Skeletal muscle satellite cell (primary cell): ENCODE data around the gene POU3F3.

Experiments used
- H3K27me3 ChIP-seq: 2 replicates; pipeline ENCODE4 v1.7.0; 2013; ENCODE audit warnings: low read length; ENCODE audit not compliant: control insufficient read depth, insufficient read depth
- H3K36me3 ChIP-seq: 2 replicates; pipeline ENCODE4 v1.7.0; 2013; ENCODE audit warnings: mild to moderate bottlenecking, control low read depth, low read length; ENCODE audit not compliant: insufficient read depth
- H3K4me1 ChIP-seq: 2 replicates; pipeline ENCODE4 v1.7.0; 2013; ENCODE audit warnings: low read length; ENCODE audit not compliant: control insufficient read depth, insufficient read depth
- H3K4me2 ChIP-seq: 2 replicates; pipeline ENCODE4 v1.7.0; 2013; ENCODE audit warnings: mild to moderate bottlenecking, low read length
- H3K4me3 ChIP-seq: 2 replicates; pipeline ENCODE4 v1.7.0; 2013; ENCODE audit warnings: low read length
- H3K9ac ChIP-seq: 2 replicates; pipeline ENCODE4 v1.7.0; 2013; ENCODE audit warnings: mild to moderate bottlenecking, low read depth, low read length, moderate library complexity
- H3K9me3 ChIP-seq: replicated peaks from 2 replicates; pipeline ENCODE4 v1.7.0; 2013; ENCODE audit warnings: mild to moderate bottlenecking, control low read depth, low read length

POU3F3 gene

DNA sequence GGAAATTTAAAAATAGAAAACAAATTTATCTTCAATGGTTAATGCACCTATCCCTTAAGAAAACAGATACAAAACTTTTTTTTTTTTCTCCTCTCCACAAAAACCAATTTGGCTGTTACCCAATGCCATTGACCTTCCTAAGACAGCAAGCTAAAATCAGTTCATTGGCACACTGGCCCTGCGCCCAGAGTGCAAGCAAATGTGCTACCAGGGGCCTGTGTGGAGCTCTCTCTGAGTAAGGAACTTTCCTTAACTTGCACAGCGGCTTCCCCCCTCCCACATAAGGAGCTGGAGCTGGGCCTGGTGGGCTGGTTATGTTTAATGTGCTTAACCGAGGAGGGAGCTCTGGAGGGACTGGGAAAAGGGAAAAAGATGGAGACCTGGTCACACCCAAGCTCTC lies 17.6 kb upstream of the POU3F3 start:
- Histone ChIP-seq H3K4me3 (no peak overlapping the region), H3K9ac (no peak overlapping the region), H3K36me3 (no peaks in the 10 kb centered on the region), H3K27me3 (peaks cover 13% of the 10 kb centered on the region), H3K4me1 (no peaks in the 10 kb centered on the region), H3K9me3 (no peaks in the 10 kb centered on the region), H3K4me2 (no peak overlapping the region)

DNA sequence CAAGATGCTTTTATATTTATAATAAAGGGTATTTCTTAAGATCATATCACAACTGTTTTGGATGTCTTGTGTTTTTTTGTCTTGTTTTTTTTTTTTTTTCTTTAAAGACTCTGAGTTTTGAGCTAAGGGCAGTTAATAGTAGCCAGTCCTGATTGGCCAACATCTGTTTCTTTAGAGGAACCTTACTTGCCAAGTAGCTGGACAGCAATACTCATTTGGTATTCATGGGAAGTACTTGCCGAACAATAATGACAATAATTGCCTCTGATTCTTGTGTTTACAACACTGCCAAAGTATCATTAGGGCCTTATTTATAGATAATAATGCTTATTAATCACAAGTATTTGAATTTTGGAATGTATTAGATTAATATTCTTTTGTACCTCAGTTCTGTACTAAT lies 17.1 kb upstream of the POU3F3 start:
- Histone ChIP-seq H3K4me3 (no peak overlapping the region), H3K9ac (no peak overlapping the region), H3K4me2 (no peak overlapping the region), H3K27me3 (peaks cover 18% of the 10 kb centered on the region), H3K36me3 (no peaks in the 10 kb centered on the region), H3K4me1 (no peaks in the 10 kb centered on the region), H3K9me3 (no peaks in the 10 kb centered on the region)

DNA sequence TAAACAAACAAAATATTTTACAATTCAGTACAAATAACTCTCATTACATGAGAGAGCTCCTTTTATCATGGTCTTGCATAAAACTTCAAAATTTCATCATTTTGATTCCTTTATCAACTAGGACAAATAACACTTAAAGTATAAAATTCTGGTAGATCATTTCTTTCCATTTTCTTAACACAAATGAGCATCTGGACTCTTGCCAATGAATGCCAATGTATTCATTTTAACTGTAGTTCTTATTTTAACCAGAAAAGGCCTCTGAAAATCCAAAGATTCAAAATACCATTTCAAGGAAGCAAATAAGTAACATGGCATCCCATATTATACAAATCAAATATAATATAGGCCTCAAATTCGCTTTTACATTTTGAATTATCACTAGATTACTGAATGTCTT lies 13.8 kb upstream of the POU3F3 start:
- peaks cover 39% of the 10 kb centered on the region for H3K27me3 ChIP-seq
- no peak overlapping the region for H3K4me2 ChIP-seq
- no peaks in the 10 kb centered on the region for H3K36me3 ChIP-seq
- H3K9me3 ChIP-seq, result no peaks in the 10 kb centered on the region
- H3K4me3 ChIP-seq, result no peak overlapping the region
- H3K9ac ChIP-seq, result no peak overlapping the region
- no peaks in the 10 kb centered on the region for H3K4me1 ChIP-seq

GRCh38 chr2:104840893-104841585 lies 12.9 kb upstream of the POU3F3 start:
- no peaks in the 10 kb centered on the region for H3K36me3 ChIP-seq
- no peak overlapping the region for H3K4me3 ChIP-seq

DNA sequence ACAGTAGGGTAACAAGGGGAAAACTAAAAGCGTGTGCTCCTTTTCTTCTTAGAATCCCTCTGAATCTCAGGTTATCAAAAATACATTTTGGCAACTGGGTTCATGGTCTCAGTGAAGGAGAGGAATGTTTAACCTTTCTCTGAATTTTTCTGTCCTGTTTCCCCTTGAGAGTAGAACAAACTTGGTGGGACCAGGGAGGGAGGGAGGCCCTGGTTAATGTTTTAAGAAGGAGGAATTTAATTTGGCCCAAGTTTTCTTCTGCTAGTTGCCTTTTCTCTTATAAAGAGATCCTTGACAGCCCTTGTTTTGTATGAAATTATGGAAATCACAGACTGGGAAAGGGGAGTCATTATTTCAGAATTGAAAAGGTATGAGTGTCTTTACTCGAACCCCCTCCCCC lies 12.2 kb upstream of the POU3F3 start:
- H3K36me3 ChIP-seq, result no peaks in the 10 kb centered on the region
- peaks cover 55% of the 10 kb centered on the region for H3K27me3 ChIP-seq
- no peak overlapping the region for H3K9ac ChIP-seq
- no peaks in the 10 kb centered on the region for H3K4me1 ChIP-seq
- H3K4me3 ChIP-seq, result no peak overlapping the region
- H3K4me2 ChIP-seq, result no peak overlapping the region
- no peaks in the 10 kb centered on the region for H3K9me3 ChIP-seq

More at GRCh38 chr2:104840893-104841585, 12.9 kb upstream of the POU3F3 start:
- Histone ChIP-seq H3K9me3 (no peaks in the 10 kb centered on the region), H3K9ac (no peak overlapping the region), H3K4me1 (no peaks in the 10 kb centered on the region), H3K27me3 (peaks cover 47% of the 10 kb centered on the region), H3K4me2 (no peak overlapping the region)

DNA sequence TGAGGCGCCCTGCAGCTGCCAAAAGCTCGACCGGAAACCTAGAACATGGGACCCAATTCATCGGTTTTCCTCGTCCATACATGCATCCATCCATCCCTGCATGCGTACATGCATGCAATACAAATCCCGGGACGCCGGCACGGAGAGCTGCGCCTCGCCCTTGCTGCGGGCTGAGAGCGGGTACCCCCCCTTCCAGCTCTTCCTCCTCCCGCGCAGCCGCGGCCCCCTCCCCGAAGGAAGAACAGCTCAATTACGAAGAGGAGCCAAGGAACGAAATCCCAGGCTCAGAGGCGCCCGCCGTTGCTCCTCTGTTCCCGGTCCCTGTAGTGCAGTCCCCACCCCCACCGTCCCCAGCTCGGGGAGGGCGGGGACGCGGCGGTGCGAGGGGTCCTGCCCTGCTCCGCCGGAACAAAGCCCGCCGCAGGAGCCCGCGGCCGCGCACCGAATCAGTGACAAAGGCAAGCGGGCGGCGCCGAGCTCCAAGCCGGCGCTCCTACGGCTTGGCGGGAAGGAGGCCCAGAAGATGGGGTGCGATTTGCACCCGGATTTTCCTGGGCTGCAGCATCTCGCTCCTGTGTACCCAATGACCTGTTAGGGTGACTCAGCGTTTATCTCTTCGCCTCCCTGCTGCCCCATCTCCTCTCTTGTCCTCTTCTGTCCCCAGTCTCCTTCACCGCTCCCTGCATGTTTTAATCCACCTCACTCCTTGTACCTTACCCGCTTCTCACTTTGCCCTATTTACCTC lies 8.9 kb upstream of the POU3F3 start:
- Histone ChIP-seq H3K9me3 (no peaks in the 10 kb centered on the region), H3K4me1 (no peaks in the 10 kb centered on the region), H3K36me3 (no peaks in the 10 kb centered on the region), H3K4me2 (peak overlapping the region; percentile 15), H3K9ac (no peak overlapping the region), H3K27me3 (peaks cover 85% of the 10 kb centered on the region), H3K4me3 (no peak overlapping the region)

- no peak overlapping the region for H3K4me2 ChIP-seq
- H3K4me3 ChIP-seq, result no peak overlapping the region
- peaks cover 91% of the 10 kb centered on the region for H3K27me3 ChIP-seq
- H3K9ac ChIP-seq, result no peak overlapping the region
- no peaks in the 10 kb centered on the region for H3K4me1 ChIP-seq
- no peaks in the 10 kb centered on the region for H3K36me3 ChIP-seq
- no peaks in the 10 kb centered on the region for H3K9me3 ChIP-seq
Observed at GRCh38 chr2:104845552-104845931, 8.4 kb upstream of the POU3F3 start.

- Histone ChIP-seq H3K4me2 (no peak overlapping the region), H3K9me3 (no peaks in the 10 kb centered on the region), H3K4me1 (no peaks in the 10 kb centered on the region), H3K9ac (no peak overlapping the region), H3K27me3 (peaks cover 97% of the 10 kb centered on the region), H3K4me3 (no peak overlapping the region), H3K36me3 (no peaks in the 10 kb centered on the region)
Observed at GRCh38 chr2:104845946-104846785, 7.7 kb upstream of the POU3F3 start.

- Histone ChIP-seq H3K4me2 (no peak overlapping the region), H3K27me3 (peaks cover 98% of the 10 kb centered on the region), H3K4me3 (no peak overlapping the region), H3K9ac (no peak overlapping the region), H3K4me1 (no peaks in the 10 kb centered on the region), H3K36me3 (no peaks in the 10 kb centered on the region), H3K9me3 (no peaks in the 10 kb centered on the region)
Observed at GRCh38 chr2:104846786-104847585, 6.9 kb upstream of the POU3F3 start.

DNA sequence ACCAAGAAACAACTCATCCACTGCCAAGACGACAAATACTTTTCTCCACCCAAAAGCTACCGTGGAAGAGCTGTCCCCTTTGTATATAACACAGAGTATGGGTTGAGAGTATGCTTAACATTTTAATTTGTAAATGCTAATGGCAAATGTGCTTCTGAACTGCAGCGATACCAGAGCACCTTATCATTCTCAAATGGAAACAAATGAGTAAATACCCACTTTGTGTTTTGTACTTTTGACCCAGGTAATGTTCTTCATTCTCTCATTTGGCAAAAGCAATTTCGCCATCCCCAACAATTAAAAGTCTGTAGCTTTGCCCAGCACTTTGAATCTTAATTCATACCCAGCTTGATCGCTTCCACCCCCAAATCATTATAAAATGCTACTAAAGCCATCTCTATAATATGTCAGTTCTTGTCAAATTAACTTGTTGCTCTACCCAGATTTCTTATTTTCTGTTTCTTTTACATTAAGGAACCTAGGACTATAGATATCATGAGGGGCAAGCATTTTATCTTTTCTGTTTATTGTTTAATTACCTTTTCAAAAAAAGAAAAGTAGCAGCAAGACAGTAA lies 6.2 kb upstream of the POU3F3 start:
- Histone ChIP-seq H3K9me3 (no peaks in the 10 kb centered on the region), H3K9ac (no peak overlapping the region), H3K4me3 (no peak overlapping the region), H3K4me2 (no peak overlapping the region), H3K27me3 (peaks cover 96% of the 10 kb centered on the region), H3K4me1 (no peaks in the 10 kb centered on the region), H3K36me3 (no peaks in the 10 kb centered on the region)

GRCh38 chr2:104848526-104848925 lies 5.4 kb upstream of the POU3F3 start:
- Histone ChIP-seq H3K27me3 (peaks cover 96% of the 10 kb centered on the region), H3K4me1 (no peaks in the 10 kb centered on the region), H3K4me3 (no peak overlapping the region), H3K36me3 (no peaks in the 10 kb centered on the region), H3K9ac (no peak overlapping the region), H3K9me3 (no peaks in the 10 kb centered on the region), H3K4me2 (no peak overlapping the region)
